ENCODE results near the gene LIX1L. TPM values are rescaled to one million over a fixed set of nuclear protein-coding genes. Genes with fewer than 3 reads are reported as not detected.
A peak's percentile ranks its signal among the peaks of the same experiment; 100 is the strongest.

The LIX1L gene
- total RNA-seq, 1 donor from 2014 or later, result 13.6 TPM

DNA sequence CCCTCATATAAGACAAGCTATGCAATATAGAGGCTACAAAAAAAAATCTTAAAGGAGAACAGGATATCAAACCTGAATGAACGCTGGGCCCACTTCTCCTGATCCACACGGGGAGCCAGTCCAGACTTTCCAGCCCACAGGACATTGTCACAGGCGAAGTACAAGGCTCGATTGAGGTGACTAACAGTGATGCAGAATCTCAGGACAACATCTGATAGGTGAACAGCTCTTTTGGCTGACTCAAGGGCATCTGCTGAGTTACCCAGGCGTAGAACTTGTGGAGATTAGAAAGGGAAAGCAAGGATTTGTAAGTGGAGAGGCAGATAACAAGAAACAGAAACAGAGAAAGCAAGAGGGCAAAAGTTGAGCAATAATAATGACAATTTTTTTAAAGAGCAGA, 41.1 kb downstream of the LIX1L start:
- DNase-seq (ENCODE audit: low spot score), result no peak
- TF ChIP-seq EZH2phosphoT487 (IDR thresholded peaks at IDR 0.05) (no peak), EZH2 (IDR thresholded peaks at IDR 0.05) (no peak)
- TF ChIP-seq, protein P1, sequence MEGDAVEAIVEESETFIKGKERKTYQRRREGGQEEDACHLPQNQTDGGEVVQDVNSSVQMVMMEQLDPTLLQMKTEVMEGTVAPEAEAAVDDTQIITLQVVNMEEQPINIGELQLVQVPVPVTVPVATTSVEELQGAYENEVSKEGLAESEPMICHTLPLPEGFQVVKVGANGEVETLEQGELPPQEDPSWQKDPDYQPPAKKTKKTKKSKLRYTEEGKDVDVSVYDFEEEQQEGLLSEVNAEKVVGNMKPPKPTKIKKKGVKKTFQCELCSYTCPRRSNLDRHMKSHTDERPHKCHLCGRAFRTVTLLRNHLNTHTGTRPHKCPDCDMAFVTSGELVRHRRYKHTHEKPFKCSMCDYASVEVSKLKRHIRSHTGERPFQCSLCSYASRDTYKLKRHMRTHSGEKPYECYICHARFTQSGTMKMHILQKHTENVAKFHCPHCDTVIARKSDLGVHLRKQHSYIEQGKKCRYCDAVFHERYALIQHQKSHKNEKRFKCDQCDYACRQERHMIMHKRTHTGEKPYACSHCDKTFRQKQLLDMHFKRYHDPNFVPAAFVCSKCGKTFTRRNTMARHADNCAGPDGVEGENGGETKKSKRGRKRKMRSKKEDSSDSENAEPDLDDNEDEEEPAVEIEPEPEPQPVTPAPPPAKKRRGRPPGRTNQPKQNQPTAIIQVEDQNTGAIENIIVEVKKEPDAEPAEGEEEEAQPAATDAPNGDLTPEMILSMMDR (IDR thresholded peaks at IDR 0.05), result no peak
- H3K27ac Mint-ChIP-seq, result no peak overlapping the region

GRCh38 chr1:145912128-145912641, 45.6 kb downstream of the LIX1L start:
- H3K27me3 ChIP-seq, result no peaks in the 10 kb centered on the region
- H3K9ac ChIP-seq, result no peak overlapping the region
- H3K9me3 ChIP-seq (ENCODE audit: low read depth), result no peaks in the 10 kb centered on the region
- H3K27ac ChIP-seq, result no peak overlapping the region
- H4K20me1 ChIP-seq (ENCODE audit: low read depth), result no peaks in the 10 kb centered on the region
- no peak for TF ChIP-seq EZH2phosphoT487 (IDR thresholded peaks at IDR 0.05)
- TF ChIP-seq, protein P1 (IDR thresholded peaks at IDR 0.05), result no peak
- no peak for TF ChIP-seq EZH2 (IDR thresholded peaks at IDR 0.05)
- Mint-ChIP-seq H3K4me3 (no peak overlapping the region), H3K9me3 (no peaks in the 10 kb centered on the region), H3K36me3 (peaks cover 13% of the 10 kb centered on the region), H3K4me1 (peaks cover 12% of the 10 kb centered on the region), H3K27me3 (ENCODE audit: insufficient read depth, low read depth) (peaks cover 2% of the 10 kb centered on the region), H3K27ac (no peak overlapping the region)
- no peaks in the 10 kb centered on the region for H3K79me2 ChIP-seq (ENCODE audit: low read depth)
- no peak overlapping the region for H2AFZ ChIP-seq (replicated peaks)
- H3F3A ChIP-seq (ENCODE audit: low read depth), result no peaks in the 10 kb centered on the region
- no peaks in the 10 kb centered on the region for H3K4me1 ChIP-seq
- no peaks in the 10 kb centered on the region for H3K36me3 ChIP-seq
- DNase-seq (ENCODE audit: low spot score), result no peak
- H3K4me2 ChIP-seq, result no peak overlapping the region
- no peak overlapping the region for H3K4me3 ChIP-seq

More for the DNA sequence above, 41.1 kb downstream of the LIX1L start:
- Histone ChIP-seq H3K4me1 (peaks cover 6% of the 10 kb centered on the region), H3K4me3 (no peak overlapping the region), H3K27ac (no peak overlapping the region), H3K4me2 (no peak overlapping the region), H3K27me3 (peaks cover 13% of the 10 kb centered on the region), H4K20me1 (ENCODE audit: low read depth) (no peaks in the 10 kb centered on the region), H3F3A (ENCODE audit: low read depth) (peaks cover 23% of the 10 kb centered on the region), H3K9ac (no peak overlapping the region), H2AFZ (replicated peaks) (no peak overlapping the region), H3K36me3 (no peaks in the 10 kb centered on the region), H3K79me2 (ENCODE audit: low read depth) (no peaks in the 10 kb centered on the region), H3K9me3 (ENCODE audit: low read depth) (no peaks in the 10 kb centered on the region)
- H3K9me3 Mint-ChIP-seq, result no peaks in the 10 kb centered on the region
- peak overlapping the region; percentile 96 for H3K4me3 Mint-ChIP-seq
- H3K36me3 Mint-ChIP-seq, result peaks cover 13% of the 10 kb centered on the region
- H3K27me3 Mint-ChIP-seq (ENCODE audit: insufficient read depth, low read depth), result no peaks in the 10 kb centered on the region
- H3K4me1 Mint-ChIP-seq, result peaks cover 27% of the 10 kb centered on the region

- H3K27me3 ChIP-seq, result no peaks in the 10 kb centered on the region
- no peak for TF ChIP-seq EZH2 (IDR thresholded peaks at IDR 0.05)
- TF ChIP-seq, protein P1 (IDR thresholded peaks at IDR 0.05), result no peak
- TF ChIP-seq EZH2phosphoT487 (IDR thresholded peaks at IDR 0.05), result no peak
- H3K79me2 ChIP-seq (ENCODE audit: low read depth), result no peaks in the 10 kb centered on the region
- H3K27ac Mint-ChIP-seq, result no peak overlapping the region
- no peak overlapping the region for H3K9ac ChIP-seq
- no peak for DNase-seq (ENCODE audit: low spot score)
- no peak overlapping the region for H3K4me2 ChIP-seq
- H3K4me1 ChIP-seq, result no peaks in the 10 kb centered on the region
- H3K36me3 ChIP-seq, result no peaks in the 10 kb centered on the region
- H4K20me1 ChIP-seq (ENCODE audit: low read depth), result no peaks in the 10 kb centered on the region
- H3K4me3 Mint-ChIP-seq, result no peak overlapping the region
- peaks cover 5% of the 10 kb centered on the region for H3K27me3 Mint-ChIP-seq (ENCODE audit: insufficient read depth, low read depth)
- H3K4me3 ChIP-seq, result no peak overlapping the region
- no peak overlapping the region for H2AFZ ChIP-seq (replicated peaks)
- no peaks in the 10 kb centered on the region for H3K9me3 ChIP-seq (ENCODE audit: low read depth)
- peaks cover 2% of the 10 kb centered on the region for H3K36me3 Mint-ChIP-seq
- H3K4me1 Mint-ChIP-seq, result peaks cover 11% of the 10 kb centered on the region
- H3K9me3 Mint-ChIP-seq, result no peaks in the 10 kb centered on the region
- no peaks in the 10 kb centered on the region for H3F3A ChIP-seq (ENCODE audit: low read depth)
- H3K27ac ChIP-seq, result no peak overlapping the region
Measured at GRCh38 chr1:145908653-145909052, 49.2 kb downstream of the LIX1L start.
